Nephron progenitor cell (in vitro differentiated cells): ENCODE measurements around the gene KLHL12.

Source experiments
- DNase-seq: peaks from one replicate; pipeline ENCODE4 v3.0.0; 2021
- H3K27ac Mint-ChIP-seq: 2 replicates; pipeline ENCODE4 v1.8.0; 2021; ENCODE audit warnings: mild to moderate bottlenecking, moderate library complexity, mixed read lengths
- H3K27me3 Mint-ChIP-seq: 2 replicates; pipeline ENCODE4 v1.8.0; 2021; ENCODE audit warnings: mild to moderate bottlenecking, low read depth, mixed read lengths; ENCODE audit not compliant: poor library complexity
- H3K36me3 Mint-ChIP-seq: 2 replicates; pipeline ENCODE4 v1.8.0; 2021; ENCODE audit warnings: low read depth, mixed read lengths
- H3K4me1 Mint-ChIP-seq: 2 replicates; pipeline ENCODE4 v1.8.0; 2021; ENCODE audit warnings: mixed read lengths
- H3K4me3 Mint-ChIP-seq: 2 replicates; pipeline ENCODE4 v1.8.0; 2021; ENCODE audit warnings: mild to moderate bottlenecking, moderate library complexity, mixed read lengths
- H3K9me3 Mint-ChIP-seq: 2 replicates; pipeline ENCODE4 v1.8.0; 2021; ENCODE audit warnings: mild to moderate bottlenecking, moderate library complexity, mixed read lengths
- TF ChIP-seq, protein P1 (sequence below): fragments of 200-600 bp; sonication (generic); IDR thresholded peaks from 2 replicates; pipeline ENCODE4 v1.5.0; 2021; ENCODE audit warnings: antibody characterized with exemption

The KLHL12 gene

DNA sequence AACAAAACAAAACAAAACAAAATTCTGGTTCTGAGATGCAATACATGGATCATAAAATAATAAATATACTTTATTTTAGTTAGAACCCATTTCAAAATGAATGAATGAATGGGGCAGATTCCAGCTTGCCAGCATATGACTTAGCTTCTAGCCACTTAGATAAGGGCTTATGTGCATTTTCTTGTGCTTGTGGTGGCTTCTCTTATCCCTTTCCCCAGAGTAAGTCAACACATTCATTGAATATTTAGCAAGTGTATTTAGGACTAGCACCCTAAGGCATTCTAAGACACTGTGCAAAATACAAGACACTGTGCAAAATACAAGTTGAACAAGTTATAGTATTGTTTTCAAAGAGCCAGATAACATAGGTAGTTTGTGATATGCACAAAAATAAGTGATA, 26.4 kb upstream of the KLHL12 start:
- Mint-ChIP-seq H3K9me3 (no peaks in the 10 kb centered on the region), H3K27ac (no peak overlapping the region), H3K4me1 (peaks cover 18% of the 10 kb centered on the region), H3K4me3 (no peak overlapping the region), H3K27me3 (no peaks in the 10 kb centered on the region), H3K36me3 (peaks cover 12% of the 10 kb centered on the region)
- no peak for DNase-seq
- TF ChIP-seq, protein P1, sequence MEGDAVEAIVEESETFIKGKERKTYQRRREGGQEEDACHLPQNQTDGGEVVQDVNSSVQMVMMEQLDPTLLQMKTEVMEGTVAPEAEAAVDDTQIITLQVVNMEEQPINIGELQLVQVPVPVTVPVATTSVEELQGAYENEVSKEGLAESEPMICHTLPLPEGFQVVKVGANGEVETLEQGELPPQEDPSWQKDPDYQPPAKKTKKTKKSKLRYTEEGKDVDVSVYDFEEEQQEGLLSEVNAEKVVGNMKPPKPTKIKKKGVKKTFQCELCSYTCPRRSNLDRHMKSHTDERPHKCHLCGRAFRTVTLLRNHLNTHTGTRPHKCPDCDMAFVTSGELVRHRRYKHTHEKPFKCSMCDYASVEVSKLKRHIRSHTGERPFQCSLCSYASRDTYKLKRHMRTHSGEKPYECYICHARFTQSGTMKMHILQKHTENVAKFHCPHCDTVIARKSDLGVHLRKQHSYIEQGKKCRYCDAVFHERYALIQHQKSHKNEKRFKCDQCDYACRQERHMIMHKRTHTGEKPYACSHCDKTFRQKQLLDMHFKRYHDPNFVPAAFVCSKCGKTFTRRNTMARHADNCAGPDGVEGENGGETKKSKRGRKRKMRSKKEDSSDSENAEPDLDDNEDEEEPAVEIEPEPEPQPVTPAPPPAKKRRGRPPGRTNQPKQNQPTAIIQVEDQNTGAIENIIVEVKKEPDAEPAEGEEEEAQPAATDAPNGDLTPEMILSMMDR: no peak

DNA sequence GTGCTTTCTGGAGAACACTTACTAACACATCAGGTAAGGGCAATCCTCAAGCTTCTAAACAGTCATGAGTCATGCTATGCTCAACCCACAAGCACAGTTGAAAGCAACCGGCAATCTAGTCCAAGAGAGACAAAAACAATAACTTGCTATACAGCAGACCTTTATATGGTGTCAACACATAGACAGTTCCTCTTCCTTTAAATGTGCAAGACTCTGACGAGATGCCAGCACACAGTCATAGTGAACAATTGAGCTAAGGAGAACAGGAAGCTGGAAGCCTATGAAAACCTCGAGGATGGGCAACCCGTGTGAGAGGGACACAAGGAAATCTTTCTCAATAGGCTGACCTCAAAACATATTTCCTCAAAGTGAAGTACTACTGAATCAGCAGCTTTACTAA, 25.8 kb upstream of the KLHL12 start:
- Mint-ChIP-seq H3K27ac (no peak overlapping the region), H3K36me3 (peaks cover 18% of the 10 kb centered on the region), H3K4me1 (peaks cover 17% of the 10 kb centered on the region), H3K27me3 (no peaks in the 10 kb centered on the region), H3K9me3 (no peaks in the 10 kb centered on the region), H3K4me3 (no peak overlapping the region)
- TF ChIP-seq, protein P1: no peak
- no peak for DNase-seq

DNA sequence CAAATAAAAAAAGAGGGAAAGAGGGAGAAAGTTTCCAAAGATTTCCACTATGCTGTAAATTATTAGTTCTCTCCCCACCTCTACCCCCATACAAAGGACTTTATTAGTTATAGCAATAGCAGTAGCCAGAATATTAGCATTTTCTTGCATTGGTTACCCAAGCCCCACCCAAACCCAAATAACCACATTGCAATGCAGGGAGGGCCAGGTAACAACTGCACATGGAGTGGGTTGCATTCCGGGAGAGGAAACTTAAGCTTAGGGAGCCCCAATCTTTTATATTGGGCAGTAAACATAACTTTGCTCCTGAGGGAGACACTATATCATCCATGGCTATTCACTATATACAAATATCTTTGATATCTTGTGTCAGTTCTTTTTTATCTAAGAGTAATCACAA, 25.1 kb upstream of the KLHL12 start:
- TF ChIP-seq, protein P1: no peak
- H3K27ac Mint-ChIP-seq: no peak overlapping the region
- H3K27me3 Mint-ChIP-seq: no peaks in the 10 kb centered on the region

DNA sequence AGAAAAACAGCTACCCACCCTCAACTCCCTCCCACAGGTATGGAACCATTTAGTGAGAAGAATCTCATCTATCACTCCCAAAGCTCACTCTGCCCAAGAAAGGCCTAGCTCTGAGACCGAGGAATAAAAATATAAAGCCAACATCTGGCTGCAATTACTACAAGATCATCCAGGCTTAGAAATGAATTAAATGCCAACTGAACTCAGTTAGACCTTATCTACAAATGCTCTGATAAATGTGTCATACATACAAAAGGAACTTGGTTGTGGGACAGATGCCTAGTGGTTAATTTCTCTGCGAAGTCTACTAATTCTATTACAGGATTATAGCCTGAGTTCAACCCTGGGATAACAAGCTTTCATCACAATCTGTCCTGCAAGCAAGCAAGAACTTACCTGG, 24.4 kb upstream of the KLHL12 start:
- peaks cover 25% of the 10 kb centered on the region for H3K36me3 Mint-ChIP-seq
- no peak overlapping the region for H3K4me3 Mint-ChIP-seq
- no peak for DNase-seq
- no peaks in the 10 kb centered on the region for H3K9me3 Mint-ChIP-seq
- H3K27ac Mint-ChIP-seq: no peak overlapping the region
- H3K4me1 Mint-ChIP-seq: peaks cover 6% of the 10 kb centered on the region
- no peaks in the 10 kb centered on the region for H3K27me3 Mint-ChIP-seq
- TF ChIP-seq, protein P1: no peak

More for the DNA sequence above, 25.1 kb upstream of the KLHL12 start:
- Mint-ChIP-seq H3K4me3 (no peak overlapping the region), H3K9me3 (no peaks in the 10 kb centered on the region), H3K4me1 (peaks cover 12% of the 10 kb centered on the region), H3K36me3 (peaks cover 22% of the 10 kb centered on the region)
- no peak for DNase-seq

DNA sequence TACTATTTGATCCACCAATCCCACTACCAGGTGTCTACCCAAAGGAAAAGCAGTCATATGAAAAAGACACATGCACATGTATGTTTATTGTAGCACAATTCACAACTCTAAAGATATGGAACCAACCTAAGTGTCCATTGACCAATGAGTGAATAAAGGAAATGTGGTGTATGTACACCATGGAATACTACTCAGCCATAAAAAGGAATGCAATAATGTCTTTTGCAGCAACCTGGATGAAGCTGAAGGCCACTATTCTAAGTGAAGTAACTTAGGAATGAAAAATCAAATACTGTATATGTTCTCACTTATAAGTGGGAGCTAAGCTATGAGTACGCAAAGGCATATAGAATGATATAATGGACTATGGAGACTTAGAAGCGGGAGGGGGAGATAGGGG, 18.4 kb upstream of the KLHL12 start:
- Mint-ChIP-seq H3K27ac (no peak overlapping the region), H3K9me3 (no peaks in the 10 kb centered on the region), H3K27me3 (no peaks in the 10 kb centered on the region), H3K4me1 (no peaks in the 10 kb centered on the region), H3K4me3 (no peak overlapping the region), H3K36me3 (peaks cover 65% of the 10 kb centered on the region)
- DNase-seq: no peak
- TF ChIP-seq, protein P1: no peak

DNA sequence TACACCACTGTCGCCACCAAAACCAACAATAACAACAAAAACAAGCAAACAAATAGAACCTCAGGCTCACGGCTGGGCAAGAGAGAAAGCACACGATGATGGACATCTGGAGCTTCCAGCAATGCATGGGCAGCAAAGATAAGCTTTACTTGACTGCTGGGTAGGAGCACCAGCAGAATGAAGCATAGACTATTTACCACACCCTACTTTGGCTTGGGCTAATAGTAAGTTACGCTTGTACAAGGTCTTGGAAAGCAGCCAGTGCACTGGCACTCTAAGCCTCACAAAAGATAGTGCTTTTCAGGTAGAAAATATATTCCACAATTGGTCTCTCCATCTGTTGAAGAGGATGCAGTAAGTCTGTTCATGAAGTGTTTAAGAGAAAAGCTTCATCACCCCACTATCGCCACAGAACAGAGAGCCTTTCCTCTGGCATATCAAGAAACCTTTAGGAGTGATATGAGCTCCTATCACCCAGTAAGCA, 17.4 kb upstream of the KLHL12 start:
- TF ChIP-seq, protein P1: no peak
- Mint-ChIP-seq H3K9me3 (no peaks in the 10 kb centered on the region), H3K36me3 (peaks cover 62% of the 10 kb centered on the region), H3K4me3 (no peak overlapping the region), H3K27me3 (no peaks in the 10 kb centered on the region), H3K27ac (no peak overlapping the region), H3K4me1 (no peaks in the 10 kb centered on the region)
- no peak for DNase-seq
